PC-9 (cell line): Measurements from ENCODE around the gene DYNC1H1.

Experiments
- CTCF ChIP-seq: fragments of 200-600 bp; sonication (generic); conservative IDR thresholded peaks from 2 replicates; pipeline ENCODE4 v1.6.1; 2017; ENCODE audit warnings: mixed run types, antibody characterized with exemption, mild to moderate bottlenecking, moderate library complexity
- EZH2 ChIP-seq: fragments of 200-600 bp; sonication (generic); IDR thresholded peaks from 2 replicates; pipeline ENCODE4 v1.8.0; 2017; ENCODE audit warnings: antibody characterized with exemption, low read depth

- no peak for TF ChIP-seq CTCF
- no peak for TF ChIP-seq EZH2
These were observed 122.3 kb downstream of the DYNC1H1 start for GRCh38 chr14:102086709-102086971.
